GM21825 (cell line): ENCODE data around the gene ZHX3.

ENCODE experiments used
- ATAC-seq: cut with Tn5 transposase; IDR thresholded peaks from one replicate; pipeline ENCODE4 v1.9.1; 2021; ENCODE audit warnings: mild to moderate bottlenecking, moderate library complexity; ENCODE audit not compliant: unreplicated experiment

The ZHX3 gene

DNA sequence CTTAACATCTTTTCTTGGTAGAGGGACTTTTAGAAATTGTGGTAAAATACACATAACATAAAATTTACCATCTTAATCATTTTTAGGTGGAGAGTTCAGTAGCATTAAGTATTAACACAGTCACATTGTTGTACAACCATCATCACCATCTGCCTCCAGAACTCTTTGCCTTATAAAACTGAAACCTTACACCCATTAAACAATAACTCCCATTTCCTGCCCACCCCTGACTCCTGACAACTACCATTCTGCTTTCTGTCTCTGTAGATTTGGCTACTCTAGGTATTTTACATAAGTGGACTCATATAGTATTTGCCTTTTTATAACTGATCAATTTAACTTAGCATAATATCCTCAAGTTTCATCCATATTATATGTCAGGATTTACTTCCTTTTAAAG lies 88.7 kb downstream of the ZHX3 start:
- ATAC-seq, result peak; percentile 46

DNA sequence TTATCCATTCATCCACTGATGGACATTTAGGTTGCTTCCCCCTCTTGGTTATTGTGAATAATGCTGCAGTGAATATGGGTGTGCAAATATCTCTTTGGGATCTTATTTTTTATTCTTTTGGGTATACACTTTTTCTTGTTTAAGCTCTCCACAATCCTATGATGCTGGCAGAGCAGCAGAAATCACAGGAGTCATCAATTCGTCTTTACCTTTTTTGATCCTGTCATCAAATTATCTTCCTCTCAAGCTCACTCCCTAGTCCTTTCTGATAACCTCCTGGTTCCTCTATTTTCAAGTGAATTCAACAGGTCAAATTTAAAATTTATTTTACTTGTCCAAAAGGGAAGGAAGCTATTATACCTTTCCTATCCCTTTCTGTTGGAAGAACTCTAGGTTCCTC lies 91.1 kb downstream of the ZHX3 start:
- ATAC-seq, result no peak

GRCh38 chr20:41225091-41225490 lies 92.4 kb downstream of the ZHX3 start:
- ATAC-seq, result no peak

GRCh38 chr20:41224281-41224680 lies 93.2 kb downstream of the ZHX3 start:
- ATAC-seq, result no peak

DNA sequence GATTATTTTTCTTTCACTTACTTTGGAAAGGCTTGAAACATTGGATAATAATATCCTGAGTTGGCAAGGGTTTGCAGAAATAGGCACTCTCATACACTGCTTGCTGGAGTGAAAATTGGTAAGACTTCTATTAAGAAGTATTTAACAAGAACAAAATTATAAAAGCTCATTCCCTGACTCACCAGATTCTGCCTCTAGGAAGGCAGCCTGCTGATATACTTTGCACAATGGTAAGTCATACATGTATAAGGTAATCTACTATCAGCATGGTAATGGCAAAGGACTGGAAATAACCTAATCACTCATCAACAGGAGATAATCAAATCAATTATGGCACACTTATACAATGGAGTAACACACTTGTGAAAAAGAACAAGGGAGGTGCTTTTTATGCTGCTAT lies 94.4 kb downstream of the ZHX3 start:
- no peak for ATAC-seq

DNA sequence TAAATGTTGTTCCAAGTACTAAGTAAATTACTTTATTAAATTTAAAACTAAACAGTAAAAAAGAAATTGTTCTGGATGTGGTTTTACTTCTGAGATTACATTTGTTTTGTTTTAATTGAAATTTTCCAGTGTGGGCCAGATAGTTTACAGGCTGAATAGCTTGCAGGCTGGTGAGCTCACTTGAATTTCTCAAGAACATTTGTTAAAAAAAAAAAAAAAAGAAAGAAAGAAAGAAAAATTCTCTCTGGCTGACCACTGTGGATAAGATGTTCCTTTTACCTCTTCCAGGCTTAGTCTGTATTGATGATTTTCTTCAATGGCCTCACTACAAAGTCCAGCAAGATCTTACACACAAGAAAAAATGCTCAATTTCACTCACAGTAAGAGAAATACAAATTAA lies 94.8 kb downstream of the ZHX3 start:
- ATAC-seq, result no peak

GRCh38 chr20:41222296-41222695 lies 95.2 kb downstream of the ZHX3 start:
- no peak for ATAC-seq

DNA sequence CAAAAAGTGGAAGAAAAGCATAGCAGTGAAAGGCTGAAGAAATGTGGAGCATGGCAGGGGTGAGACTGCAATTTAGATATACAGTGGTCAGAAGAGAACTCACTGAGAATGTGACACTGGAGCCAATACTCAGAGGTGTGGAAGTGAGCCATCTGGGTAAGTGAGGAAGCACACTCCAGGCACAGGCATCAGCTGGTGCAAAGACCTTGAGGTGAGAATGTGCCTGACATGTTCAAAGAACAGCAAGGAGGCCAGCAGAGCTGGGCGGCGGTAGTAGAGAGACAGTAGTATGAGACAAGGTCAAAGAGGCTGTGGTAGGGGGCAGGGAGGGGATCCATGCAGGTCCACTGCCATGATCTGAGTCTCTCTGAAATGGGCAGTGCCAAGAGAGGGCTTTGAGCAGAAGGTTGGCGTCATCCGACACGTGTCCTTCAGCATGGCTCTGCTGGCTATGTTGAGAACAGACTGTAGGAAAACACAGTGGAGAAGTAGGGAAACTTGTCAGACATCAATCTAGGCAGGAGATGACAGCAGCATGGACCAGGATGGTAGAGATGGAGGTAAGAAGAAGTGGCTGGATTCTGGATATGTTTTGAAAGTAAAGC lies 95.8 kb downstream of the ZHX3 start:
- ATAC-seq, result no peak

DNA sequence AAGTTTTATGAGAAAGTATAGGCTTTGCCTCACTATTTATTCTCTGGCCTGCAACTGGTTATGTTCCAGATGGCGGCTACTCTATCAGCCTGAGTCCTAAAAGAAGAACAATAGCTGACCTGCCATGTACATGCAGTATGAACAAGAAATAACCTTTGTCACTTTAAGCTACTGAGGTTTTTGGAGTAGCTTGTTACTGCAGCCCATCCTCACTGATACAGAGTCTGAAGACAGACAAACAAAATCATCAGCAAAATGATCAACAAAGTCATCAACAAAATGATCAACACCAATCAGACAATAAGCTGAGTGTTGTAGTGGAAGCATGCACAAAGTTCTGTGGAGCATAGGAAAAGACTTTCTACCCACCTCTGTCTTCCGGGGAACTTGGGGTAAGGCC lies 97.7 kb downstream of the ZHX3 start:
- no peak for ATAC-seq

DNA sequence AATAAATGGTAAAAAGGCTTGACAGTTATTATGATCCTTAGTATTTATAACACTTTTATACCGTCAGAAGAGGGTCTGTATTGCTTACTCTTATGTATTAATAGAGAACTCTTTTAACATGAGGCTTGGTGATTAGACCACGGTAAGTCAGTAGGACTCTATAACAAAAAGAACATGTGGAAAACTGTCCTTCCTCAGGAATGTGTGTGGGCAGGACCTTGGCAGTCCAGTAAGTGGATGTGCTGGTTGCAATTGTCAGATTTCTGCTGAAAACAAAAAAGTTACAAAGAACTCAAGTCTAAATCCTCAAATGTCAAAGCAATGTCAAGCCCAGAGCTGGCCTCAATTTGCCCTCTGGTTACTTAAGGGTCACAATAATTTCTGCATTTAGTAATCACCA lies 99.1 kb downstream of the ZHX3 start:
- no peak for ATAC-seq

DNA sequence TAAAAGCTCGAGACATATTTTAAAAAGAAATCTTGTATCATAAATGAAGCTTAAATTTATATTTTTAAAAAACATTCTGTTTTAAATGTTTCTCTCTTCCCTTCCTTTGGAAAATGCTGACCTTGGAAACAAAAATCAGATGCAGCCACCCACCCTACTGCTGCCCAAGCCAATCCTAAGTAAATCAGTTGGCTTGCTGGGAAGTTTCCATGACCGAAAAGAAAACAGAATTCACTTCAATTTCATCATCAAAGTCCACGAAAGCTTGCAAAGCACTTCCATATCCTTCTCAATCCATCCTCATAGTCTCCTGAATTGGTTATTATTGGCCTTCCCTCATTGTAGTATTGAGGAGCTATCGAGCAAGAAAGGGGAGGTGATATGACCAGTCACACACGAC lies 100.1 kb downstream of the ZHX3 start:
- ATAC-seq, result no peak

GRCh38 chr20:41214666-41215065 lies 102.9 kb downstream of the ZHX3 start:
- ATAC-seq, result no peak

- no peak for ATAC-seq
Measured at GRCh38 chr20:41214202-41214601, 103.3 kb downstream of the ZHX3 start.

DNA sequence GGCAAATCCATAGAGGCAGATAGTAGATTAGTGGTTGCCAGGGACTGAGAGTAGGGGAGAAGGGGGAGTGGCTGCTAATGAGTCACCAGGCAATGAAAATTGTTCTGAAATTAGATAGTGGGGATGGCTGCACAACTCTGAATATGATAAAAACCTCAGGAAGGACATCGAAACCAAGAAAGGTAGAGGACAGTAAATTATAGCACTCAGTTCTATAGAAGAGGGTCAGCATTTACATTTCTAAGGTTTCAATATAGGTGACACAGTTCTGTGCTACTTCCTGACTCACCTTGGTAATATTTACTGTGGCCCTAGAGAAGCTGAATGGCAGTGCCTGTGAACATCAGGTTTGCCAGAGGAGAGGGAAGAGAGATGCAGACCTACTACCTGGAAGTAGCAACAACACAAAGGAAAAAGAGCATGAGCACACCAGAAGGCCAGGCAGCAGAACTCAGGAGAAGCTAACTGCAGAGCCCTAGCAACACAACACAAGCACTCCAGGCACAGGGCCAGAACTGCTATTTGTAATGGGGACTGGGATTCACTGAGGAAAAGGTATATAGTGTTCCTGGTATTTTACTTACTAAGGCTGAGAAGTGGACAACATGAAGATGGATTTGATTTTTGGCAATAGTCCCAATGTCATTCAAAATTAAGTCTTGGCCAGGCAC lies 104.2 kb downstream of the ZHX3 start:
- ATAC-seq, result no peak

GRCh38 chr20:41205313-41205712 lies 112.2 kb downstream of the ZHX3 start:
- no peak for ATAC-seq

DNA sequence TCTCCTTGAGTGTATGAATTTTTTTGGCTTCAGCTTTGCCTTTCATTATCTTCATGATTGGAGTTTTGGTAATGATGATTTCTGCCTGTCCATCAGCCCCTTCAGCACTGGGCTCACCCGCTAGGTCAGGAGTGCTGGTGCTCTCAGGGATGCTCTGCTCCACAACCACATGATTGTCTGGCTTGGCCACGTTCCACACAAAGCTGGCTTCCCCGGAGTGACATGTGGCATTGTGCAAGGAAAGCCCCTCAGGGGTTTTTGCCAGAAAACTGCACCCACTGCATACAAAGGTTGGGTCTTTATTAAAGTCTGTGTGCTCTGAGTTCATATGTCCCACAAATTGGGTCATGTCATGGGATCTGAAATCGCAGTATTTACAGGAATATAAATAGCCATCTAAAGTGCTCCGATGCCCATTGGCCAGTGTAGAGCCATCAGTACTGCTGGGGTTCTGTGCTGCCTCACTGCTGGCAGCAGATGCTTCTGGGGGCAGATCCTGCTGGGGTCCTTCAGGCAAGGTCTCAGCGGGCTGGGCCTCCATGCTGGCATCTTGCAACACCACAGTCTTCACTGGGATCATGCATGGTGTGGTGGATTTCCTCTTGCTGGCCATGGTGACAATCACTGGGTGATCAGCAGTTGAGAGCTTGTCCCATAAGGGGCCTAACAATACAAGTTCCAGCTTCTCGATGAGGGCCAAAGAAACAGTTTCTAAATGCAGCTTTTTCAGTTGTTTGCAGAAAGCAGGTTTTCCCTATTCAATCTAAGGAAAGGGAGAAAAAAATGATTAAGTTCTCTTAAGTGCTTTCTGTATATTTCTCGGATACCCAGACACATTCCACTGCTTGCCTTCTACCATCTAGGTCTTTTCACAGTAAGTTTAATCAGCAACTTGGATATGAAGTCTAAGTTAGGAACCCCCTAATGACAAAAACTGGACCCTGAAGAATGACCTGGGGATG lies 112.9 kb downstream of the ZHX3 start:
- ATAC-seq, result no peak

DNA sequence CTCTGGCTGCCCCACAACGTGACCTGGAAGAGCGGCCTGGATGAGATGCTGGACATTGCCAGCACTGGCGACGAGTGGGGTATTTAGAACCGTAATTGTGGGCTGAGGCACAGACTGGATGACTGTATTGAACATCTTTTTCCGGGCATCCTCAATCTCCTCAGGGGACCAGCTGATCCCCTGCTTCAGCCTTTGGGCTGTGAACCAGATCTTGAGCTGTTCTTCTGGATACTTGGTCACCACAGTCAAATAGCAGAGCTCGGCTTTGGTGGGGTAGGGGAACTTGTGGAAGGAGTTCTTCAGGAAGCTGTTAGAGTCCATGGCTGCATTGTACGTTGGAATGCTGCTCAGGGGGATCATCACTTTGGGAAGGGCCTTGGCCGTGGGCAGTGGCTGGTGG lies 113.9 kb downstream of the ZHX3 start:
- no peak for ATAC-seq

DNA sequence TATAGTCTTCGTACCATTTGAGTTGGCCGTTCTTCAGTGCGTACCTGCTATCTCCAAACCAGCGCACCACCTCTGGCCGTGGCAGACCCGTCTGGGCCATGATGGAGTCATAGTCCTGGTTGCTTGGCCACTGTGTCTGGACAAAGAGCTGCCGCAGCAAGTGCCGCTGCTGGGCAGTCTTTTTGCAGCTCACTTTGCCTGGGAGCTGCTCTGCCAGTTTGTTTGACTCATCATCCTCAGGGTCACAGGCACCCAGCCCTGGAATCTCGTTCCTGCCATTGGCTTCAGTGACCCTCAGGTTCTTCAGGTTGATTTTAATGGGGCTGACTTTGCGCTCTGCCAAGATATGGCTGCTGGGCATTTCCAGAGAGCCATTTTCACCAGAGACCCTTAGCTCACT lies 115.1 kb downstream of the ZHX3 start:
- no peak for ATAC-seq

DNA sequence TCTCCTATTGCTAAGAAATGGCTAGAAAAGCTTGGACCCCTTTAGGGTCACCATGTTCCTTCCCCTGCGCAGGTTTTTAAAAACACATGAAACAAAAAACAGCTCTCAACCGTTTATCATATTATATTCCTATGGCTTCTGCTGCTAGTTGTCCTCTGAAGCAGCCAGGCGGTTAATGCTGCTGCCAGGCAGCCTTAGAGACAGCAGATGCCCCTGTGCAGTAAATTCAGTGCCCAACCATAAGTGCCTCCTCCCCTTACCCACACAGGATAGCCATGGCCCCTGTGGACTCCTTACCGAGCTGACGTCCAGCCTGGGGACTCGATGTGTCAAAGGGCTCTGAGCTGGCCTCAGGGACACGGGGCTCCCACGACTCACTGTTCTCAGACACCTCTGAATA lies 115.8 kb downstream of the ZHX3 start:
- ATAC-seq, result no peak

DNA sequence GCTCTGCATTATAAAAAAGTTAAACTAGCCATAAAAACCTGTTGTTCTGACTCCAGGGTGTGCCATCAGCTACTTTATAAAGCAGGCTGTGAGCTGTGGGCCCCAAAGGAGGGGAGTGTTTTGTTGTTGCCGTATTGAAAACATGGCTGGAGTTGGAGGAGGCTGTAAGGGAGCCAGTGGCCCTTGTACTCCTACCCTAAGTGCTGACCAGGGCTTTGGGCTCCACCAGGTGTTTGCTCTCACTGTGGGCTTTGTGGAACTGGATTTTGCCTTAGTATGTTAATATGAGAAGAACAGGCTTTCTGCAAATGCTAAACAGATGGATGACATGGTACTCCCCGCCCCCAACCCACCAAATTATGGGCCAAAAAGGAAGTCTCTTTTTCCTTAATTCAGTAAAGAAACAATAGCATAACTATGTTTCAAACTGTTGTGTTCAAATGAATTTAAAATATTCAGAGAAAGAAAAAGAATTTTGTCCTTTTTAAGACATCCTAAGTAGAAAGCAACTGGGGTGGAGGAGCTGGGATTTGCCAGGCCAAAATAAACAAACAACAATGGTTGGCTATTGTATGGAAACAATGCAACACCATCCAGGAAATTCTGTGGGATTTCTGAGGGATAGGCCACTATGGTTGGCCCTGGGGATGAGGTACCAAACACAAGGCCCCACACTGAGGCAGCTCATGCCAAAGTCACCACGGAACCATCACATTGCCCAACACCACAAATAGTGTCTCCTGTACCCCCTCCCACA lies 116.9 kb downstream of the ZHX3 start:
- no peak for ATAC-seq

DNA sequence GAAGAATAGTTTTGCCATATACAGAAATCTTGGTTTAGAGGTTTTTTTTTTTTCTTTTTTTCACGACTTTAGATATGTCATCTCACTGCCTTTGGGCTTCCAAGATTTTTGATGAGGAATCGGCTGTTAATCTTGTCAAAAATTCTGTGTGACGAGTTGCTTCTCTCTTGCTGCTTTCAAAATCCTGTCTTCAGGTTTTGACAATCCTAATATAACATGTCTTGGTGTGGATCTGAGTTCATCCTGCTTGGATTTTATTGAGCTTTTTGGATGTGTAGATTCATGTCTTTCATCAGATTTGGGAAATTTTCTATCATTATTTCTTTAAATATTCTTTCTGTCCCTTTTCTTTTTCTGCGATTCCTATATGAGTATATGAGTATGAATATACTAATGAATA lies 119.1 kb downstream of the ZHX3 start:
- no peak for ATAC-seq
